Choroid plexus epithelial cell (primary cell): ENCODE data around the gene TPSD1.
"Not testable (repeated sequence)": the region's sequence is repeated elsewhere in the genome, so short reads cannot be mapped to it uniquely, and the experiment has no call there.

Experiments
- DNase-seq: peaks from one replicate; pipeline ENCODE4 v3.0.0-alpha.2; 2010; ENCODE audit warnings: low read depth
- H3K4me3 ChIP-seq: 2 replicates; pipeline ENCODE4 v1.5.1; 2011; ENCODE audit warnings: low read depth, mild to moderate bottlenecking, control low read depth, low read length, moderate library complexity
- TF ChIP-seq, protein P1 (sequence below): conservative IDR thresholded peaks from 2 replicates; pipeline ENCODE4 v1.5.1; 2011; ENCODE audit warnings: low read depth, mild to moderate bottlenecking, control low read depth, inconsistent platforms, low read length, moderate library complexity

Gene TPSD1

DNA sequence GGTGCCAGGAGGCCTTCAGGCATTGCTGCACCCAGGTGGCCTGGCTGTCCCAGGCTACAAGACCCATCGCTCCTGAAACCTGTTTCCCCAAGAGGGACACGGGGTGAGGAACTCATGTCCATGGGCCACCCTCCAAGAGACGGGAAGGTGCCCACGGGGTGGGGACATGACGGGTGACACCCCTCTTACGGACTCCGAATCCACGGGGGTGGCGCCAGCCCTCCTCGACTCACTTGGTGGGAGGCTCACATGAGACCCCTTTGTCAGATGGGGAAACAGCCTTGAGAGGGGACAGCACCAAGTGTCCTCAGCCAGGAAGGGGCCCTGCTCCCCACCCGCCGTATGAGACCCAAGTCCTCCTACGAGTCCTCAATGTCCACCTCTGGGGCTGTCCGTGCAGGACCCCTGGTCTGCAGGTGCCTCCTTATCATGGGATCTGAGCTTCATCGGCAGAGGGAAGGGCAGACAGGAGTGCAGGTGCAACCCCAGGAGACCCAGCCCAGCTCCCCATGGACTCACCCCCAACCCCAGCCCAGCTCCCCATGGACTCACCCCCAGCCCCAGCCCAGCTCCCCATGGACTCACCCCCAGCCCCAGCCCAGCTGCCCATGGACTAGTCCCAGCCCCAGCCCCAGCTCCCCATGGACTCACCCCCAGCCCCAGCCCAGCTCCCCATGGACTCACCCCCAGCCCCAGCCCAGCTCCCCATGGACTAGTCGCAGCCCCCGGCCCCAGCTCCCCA, 25.2 kb upstream of the TPSD1 start:
- DNase-seq, H3K4me3 ChIP-seq: not testable (repeated sequence)

DNA sequence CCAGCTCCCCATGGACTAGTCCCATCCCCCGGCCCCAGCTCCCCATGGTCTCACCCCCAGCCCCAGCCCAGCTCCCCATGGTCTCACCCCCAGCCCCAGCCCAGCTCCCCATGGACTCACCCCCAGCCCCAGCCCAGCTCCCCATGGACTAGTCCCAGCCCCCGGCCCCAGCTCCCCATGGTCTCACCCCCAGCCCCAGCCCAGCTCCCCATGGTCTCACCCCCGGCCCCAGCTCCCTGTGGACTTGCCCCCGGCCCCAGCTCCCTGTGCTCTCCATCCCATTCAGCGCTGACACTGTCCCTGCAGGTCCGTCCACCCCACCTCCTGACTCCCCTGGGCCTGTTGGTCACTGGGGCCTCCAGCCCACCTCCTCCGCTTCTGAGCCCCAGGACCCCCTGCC, 24.6 kb upstream of the TPSD1 start:
- DNase-seq, H3K4me3 ChIP-seq: not testable (repeated sequence)

DNA sequence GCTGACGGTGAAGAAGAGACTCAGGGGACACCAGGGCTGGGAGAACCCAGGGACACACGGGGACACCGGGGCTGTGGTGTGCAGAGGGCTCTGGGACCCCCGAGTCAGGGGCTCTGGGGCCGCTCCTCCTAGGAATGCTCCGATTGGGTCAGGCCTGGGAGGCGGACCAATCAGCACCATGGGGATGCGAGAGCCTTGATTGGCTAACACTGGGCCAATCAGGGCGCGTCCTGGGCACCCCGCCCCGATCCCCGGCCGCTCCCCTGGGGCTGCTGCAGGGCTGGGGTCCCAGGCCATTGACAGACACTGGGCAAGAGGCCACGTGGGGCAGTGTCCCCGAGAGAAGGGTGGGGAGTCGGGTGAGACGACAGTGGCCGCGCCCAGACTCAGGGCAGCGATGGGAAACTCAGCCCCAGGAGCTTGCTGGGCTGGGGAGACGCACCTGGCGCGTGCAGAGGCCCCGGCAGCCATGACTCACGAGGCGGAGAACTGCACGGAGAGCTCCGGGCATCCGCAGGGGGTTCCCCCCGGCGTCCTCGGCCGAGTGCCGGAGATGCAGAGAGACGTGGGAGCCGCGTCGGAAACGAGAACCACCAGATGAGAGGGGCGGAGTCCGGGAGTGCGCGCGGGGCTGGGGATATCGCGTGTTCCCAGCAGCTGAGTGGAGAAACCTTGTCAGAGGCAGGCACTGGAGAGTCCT, 23.7 kb upstream of the TPSD1 start:
- not testable (repeated sequence) for H3K4me3 ChIP-seq, DNase-seq

DNA sequence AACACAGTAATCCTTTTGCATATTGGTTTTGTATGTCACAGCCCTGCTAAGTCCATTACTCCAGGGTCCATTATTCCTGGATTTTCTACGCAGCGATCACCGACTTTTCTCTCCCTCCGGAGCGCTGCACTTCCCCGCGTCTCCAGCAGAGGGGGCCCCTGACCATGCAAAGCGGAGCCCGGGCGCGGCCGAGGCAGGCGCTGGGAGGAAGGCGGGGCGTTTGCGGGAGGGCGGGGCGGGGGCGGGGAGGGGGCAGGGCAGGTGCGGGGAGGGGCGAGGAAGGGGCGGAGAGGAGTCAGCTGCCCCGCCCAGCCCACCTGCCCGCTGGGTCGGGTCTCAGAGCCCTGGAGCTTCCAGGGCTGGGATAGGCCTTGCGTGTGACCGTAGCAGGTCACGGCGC, 19.2 kb upstream of the TPSD1 start:
- H3K4me3 ChIP-seq, DNase-seq: not testable (repeated sequence)

DNA sequence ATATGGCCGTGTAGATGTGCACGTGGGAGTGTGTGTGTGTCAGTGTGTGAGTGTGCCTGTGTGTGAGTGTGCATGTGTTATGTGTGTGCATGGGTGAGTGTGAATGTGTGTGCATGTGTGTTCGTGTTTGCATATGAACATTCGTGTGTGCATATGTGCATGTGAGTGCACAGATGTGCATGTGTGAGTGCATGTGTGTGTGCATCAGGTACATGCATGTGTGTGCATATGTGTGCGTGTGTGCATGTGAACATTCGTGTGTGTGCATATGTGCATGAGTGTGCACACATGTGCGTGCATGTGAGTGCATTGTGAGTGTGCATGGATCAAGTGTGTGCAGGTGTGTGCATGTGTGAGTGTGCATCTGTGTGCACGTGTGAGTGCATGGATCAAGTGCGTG, 17.9 kb upstream of the TPSD1 start:
- TF ChIP-seq, protein P1, sequence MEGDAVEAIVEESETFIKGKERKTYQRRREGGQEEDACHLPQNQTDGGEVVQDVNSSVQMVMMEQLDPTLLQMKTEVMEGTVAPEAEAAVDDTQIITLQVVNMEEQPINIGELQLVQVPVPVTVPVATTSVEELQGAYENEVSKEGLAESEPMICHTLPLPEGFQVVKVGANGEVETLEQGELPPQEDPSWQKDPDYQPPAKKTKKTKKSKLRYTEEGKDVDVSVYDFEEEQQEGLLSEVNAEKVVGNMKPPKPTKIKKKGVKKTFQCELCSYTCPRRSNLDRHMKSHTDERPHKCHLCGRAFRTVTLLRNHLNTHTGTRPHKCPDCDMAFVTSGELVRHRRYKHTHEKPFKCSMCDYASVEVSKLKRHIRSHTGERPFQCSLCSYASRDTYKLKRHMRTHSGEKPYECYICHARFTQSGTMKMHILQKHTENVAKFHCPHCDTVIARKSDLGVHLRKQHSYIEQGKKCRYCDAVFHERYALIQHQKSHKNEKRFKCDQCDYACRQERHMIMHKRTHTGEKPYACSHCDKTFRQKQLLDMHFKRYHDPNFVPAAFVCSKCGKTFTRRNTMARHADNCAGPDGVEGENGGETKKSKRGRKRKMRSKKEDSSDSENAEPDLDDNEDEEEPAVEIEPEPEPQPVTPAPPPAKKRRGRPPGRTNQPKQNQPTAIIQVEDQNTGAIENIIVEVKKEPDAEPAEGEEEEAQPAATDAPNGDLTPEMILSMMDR: no peak
- no peak for DNase-seq
- no peak overlapping the region for H3K4me3 ChIP-seq

DNA sequence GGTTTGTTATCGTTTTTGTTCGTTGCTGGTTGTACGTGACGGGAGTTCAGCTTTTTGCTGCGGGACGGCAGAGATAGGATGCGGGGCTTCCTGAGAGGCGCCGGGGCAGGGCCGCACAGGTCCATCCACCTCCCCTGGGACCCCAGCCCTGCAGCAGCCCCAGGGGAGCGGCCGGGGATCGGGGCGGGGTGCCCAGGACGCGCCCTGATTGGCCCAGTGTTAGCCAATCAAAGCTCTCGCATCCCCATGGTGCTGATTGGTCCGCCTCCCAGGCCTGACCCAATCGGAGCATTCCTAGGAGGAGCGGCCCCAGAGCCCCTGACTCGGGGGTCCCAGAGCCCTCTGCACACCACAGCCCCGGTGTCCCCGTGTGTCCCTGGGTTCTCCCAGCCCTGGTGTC, 17.0 kb upstream of the TPSD1 start:
- not testable (repeated sequence) for H3K4me3 ChIP-seq, DNase-seq

DNA sequence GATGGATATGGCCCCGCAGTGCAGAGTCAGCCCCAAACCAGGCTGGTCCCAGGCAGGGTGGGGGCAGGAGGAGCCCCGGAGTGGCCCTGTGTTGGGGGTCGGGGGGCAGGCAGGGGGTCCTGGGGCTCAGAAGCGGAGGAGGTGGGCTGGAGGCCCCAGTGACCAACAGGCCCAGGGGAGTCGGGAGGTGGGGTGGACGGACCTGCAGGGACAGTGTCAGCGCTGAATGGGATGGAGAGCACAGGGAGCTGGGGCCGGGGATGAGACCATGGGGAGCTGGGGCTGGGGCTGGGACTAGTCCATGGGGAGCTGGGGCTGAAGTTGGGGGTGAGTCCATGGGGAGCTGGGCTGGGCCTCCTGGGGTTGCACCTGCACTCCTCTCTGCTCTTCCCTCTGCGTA, 16.3 kb upstream of the TPSD1 start:
- H3K4me3 ChIP-seq, DNase-seq: not testable (repeated sequence)

DNA sequence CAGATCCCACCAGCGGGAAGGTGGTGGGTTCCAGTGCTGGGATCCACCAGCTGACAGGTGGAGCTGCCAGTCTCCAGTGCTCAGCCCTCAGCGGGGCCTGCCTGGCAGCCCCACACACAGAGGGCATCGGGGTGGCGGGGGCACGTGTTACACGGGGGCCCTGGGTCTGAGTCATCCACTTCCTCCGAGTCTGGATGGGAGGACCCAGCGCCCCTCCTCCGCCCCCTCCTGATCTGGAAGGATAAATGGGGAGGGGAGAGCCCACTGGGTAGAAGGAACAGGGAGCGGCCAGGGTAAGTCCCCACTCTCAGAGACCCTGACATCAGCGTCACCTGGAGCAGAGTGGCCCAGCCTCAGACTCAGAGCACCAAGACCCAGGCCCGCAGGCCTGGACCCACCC, 15.4 kb upstream of the TPSD1 start, which contains the start of gene TPSAB1:
Gene TPSAB1 (plus strand): TSS at position 270 of the 400 bp plus-strand sequence. CDS start 234 bp downstream, outside the sequence.
- not testable (repeated sequence) for H3K4me3 ChIP-seq, DNase-seq

DNA sequence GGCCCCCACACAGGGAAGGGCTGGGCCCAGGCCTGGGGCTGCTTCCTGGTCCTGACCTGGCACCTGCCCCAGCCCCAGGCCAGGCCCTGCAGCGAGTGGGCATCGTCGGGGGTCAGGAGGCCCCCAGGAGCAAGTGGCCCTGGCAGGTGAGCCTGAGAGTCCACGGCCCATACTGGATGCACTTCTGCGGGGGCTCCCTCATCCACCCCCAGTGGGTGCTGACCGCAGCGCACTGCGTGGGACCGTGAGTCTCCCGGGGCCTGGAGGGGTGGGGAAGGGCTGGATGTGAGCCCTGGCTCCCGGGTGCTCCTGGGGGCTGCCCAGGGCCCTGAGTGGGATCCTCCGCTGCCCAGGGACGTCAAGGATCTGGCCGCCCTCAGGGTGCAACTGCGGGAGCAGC, 14.8 kb upstream of the TPSD1 start:
- not testable (repeated sequence) for DNase-seq, H3K4me3 ChIP-seq

DNA sequence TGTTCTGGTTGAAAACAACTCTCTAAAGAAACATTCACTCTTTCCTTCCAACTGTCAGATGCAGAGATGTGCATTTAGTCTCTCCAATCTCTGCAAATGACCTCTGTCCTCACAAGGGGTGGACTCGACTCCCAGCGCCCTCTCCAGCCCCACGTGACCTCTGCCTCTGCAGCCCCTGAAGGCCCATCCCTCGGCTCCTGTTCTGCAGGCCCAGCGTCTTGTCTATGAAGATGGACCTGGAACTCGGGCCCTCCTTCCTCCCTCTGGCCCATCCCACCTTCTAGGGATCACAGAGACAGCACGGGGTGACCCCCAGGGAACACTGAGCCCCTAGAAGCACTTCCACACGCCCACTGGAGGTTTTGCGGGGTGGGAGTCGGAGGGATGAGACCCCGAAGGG, 12.5 kb upstream of the TPSD1 start:
- not testable (repeated sequence) for DNase-seq, H3K4me3 ChIP-seq

DNA sequence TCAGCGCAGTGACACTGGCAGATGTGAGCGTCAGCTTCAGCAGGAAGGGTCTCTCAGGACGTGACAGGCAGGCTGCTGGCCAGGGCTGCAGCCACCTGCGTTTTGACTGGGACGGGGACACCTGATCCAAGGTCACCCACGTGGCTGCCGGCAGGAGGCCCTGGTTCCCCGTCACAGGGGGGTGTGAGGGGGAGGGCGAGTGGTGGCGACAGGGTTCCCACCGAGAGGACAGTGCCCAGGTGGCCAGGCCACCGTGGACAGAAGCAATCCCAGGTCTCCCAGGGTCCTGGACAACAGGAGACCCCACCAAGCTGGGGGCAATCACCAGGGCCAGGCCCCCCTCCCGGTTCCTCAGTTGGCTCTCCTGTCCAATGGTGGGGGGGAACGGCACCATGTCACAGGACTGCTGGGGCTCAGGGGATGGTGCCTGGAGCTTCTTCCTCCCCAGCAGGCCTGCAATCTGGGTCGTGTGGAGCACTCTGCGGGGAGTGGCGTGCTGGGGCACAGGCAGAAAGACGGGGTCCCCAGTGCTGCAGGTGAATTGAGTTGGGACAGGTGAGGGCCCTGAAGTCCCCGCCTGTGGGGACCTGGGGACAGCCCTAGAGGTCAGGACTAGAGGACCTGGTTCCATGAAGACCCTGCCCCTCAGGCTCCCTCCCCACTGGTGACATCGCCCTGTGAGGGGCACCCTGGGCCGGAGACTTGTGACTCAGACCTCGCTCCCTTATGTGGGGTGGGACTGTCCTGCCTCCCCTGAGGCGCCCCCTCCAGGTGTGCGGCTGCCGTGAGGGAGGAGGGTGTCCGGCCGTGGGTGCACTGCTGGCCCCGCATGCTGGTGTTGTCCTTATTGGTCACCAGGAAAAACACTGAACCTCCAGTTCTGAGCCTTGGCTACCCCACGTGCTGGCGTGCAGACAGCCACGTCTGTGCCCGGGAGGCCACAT, 11.7 kb upstream of the TPSD1 start:
- not testable (repeated sequence) for DNase-seq, H3K4me3 ChIP-seq

DNA sequence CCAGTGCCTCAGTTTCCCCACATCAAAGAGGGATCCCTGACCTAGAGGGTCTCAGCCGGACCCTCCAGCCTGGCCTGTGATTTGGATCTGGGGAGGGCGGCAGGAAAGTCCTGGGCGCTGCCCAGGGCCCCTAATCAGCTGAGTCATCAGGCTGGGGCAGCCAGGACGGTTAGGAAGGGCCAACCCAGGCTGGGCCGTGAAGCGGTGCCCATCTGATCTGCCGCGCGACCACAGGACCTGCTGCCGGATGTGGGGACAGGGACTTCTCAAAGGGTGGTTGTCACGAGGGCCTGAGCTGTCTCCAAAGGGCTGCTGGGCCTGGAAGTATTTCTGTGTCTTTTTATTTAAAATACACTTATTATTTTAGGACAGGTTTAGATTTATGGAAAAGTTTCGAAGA, 11.0 kb upstream of the TPSD1 start:
- H3K4me3 ChIP-seq: no peak overlapping the region
- DNase-seq: no peak
- TF ChIP-seq, protein P1: no peak
